Right atrium auricular region (tissue), 2 donors: Measurements from ENCODE around the gene UQCRQ. TPM values are rescaled to one million over a fixed set of nuclear protein-coding genes. Genes with fewer than 3 reads are reported as not detected.

Experiments used
- DNase-seq: peaks from one replicate; pipeline ENCODE4 v3.0.0-alpha.2; 2019; ENCODE audit warnings: low spot score
- H3K27ac ChIP-seq, 2 donors: fragments of 200-600 bp; sonication (generic); 1 replicate in 1 of 2; 2 replicates in 1 of 2; pipeline ENCODE4 v1.5.1; 2016 to 2019
- H3K27me3 ChIP-seq, 2 donors: fragments of 200-600 bp; sonication (generic); one replicate each; pipeline versions ENCODE4 v1.5.1 to v1.6.0; 2017 to 2019
- H3K36me3 ChIP-seq: fragments of 200-600 bp; sonication (generic); one replicate; pipeline ENCODE4 v1.5.1; 2016
- H3K4me1 ChIP-seq, 2 donors: fragments of 200-600 bp; sonication (generic); one replicate each; pipeline versions ENCODE4 v1.5.1 to v1.6.0; 2017 to 2019
- H3K4me3 ChIP-seq, 2 donors: fragments of 200-600 bp; sonication (generic); 1 replicate in 1 of 2; 2 replicates in 1 of 2; pipeline ENCODE4 v1.5.1; 2017 to 2019; ENCODE audit warnings: mild to moderate bottlenecking in 1 of 2, moderate library complexity in 1 of 2
- H3K9me3 ChIP-seq, 2 donors: fragments of 200-600 bp; sonication (generic); one replicate each; pipeline ENCODE4 v1.5.1; 2019
- CTCF ChIP-seq, 2 donors: fragments of 200-600 bp; sonication (generic); IDR thresholded peaks; one replicate each; pipeline ENCODE4 v1.5.1; 2019; ENCODE audit warnings: antibody characterized with exemption in 2 of 2
- total RNA-seq, 2 donors: library from RNA; depleted of rRNA; stranded (reverse); fragments of >200 nt; gene quantifications; one replicate each; pipeline ENCODE4 v1.1.0, GENCODE V29; 2016

UQCRQ gene
- total RNA-seq, 2 donors from 2014 or later = 276 to 335 TPM

GRCh38 chr5:132837868-132838267 lies 28.6 kb upstream of the UQCRQ start:
- Histone ChIP-seq H3K4me3 (no peak overlapping the region), H3K27me3 (no peaks in the 10 kb centered on the region), H3K4me1 (peaks cover 0 to 4% of the 10 kb centered on the region in 2 donors), H3K27ac (no peak overlapping the region), H3K9me3 (no peaks in the 10 kb centered on the region), H3K36me3 (no peaks in the 10 kb centered on the region)
- DNase-seq = peak; percentile 23
- TF ChIP-seq CTCF (IDR thresholded peaks at IDR 0.05) = no peak

- Histone ChIP-seq H3K36me3 (no peaks in the 10 kb centered on the region), H3K4me1 (peaks cover 0 to 4% of the 10 kb centered on the region in 2 donors), H3K27ac (peak overlapping the region in 1 of 2 donors; percentile 32), H3K27me3 (no peaks in the 10 kb centered on the region), H3K4me3 (no peak overlapping the region), H3K9me3 (no peaks in the 10 kb centered on the region)
- no peak for DNase-seq
- TF ChIP-seq CTCF (IDR thresholded peaks at IDR 0.05) = no peak
Measured at GRCh38 chr5:132838516-132839282, 27.7 kb upstream of the UQCRQ start.

GRCh38 chr5:132839426-132840301 lies 26.8 kb upstream of the UQCRQ start:
- no peaks in the 10 kb centered on the region for H3K27me3 ChIP-seq
- DNase-seq = no peak
- TF ChIP-seq CTCF (IDR thresholded peaks at IDR 0.05) = no peak

GRCh38 chr5:132840313-132840712 lies 26.1 kb upstream of the UQCRQ start:
- Histone ChIP-seq H3K36me3 (no peaks in the 10 kb centered on the region), H3K4me1 (peaks cover 0 to 4% of the 10 kb centered on the region in 2 donors), H3K9me3 (no peaks in the 10 kb centered on the region), H3K4me3 (no peak overlapping the region), H3K27ac (peak overlapping the region; percentile 32 to 43), H3K27me3 (no peaks in the 10 kb centered on the region)
- TF ChIP-seq CTCF (IDR thresholded peaks at IDR 0.05) = no peak
- no peak for DNase-seq

More at GRCh38 chr5:132839426-132840301, 26.8 kb upstream of the UQCRQ start:
- no peak overlapping the region for H3K4me3 ChIP-seq
- peaks cover 0 to 4% of the 10 kb centered on the region in 2 donors for H3K4me1 ChIP-seq
- peak overlapping the region; percentile 32 to 43 for H3K27ac ChIP-seq
- H3K36me3 ChIP-seq = no peaks in the 10 kb centered on the region
- H3K9me3 ChIP-seq = no peaks in the 10 kb centered on the region

GRCh38 chr5:132840896-132841295 lies 25.5 kb upstream of the UQCRQ start:
- Histone ChIP-seq H3K4me3 (no peak overlapping the region), H3K9me3 (no peaks in the 10 kb centered on the region), H3K36me3 (no peaks in the 10 kb centered on the region), H3K4me1 (peaks cover 0 to 4% of the 10 kb centered on the region in 2 donors), H3K27ac (no peak overlapping the region), H3K27me3 (no peaks in the 10 kb centered on the region)
- no peak for DNase-seq
- no peak for TF ChIP-seq CTCF (IDR thresholded peaks at IDR 0.05)
